Kidney (tissue), 14 donors: ENCODE results near the gene RASGRF1. TPM values are rescaled to one million over a fixed set of nuclear protein-coding genes. Genes with fewer than 3 reads are reported as not detected.

ENCODE experiments used
- DNase-seq, 5 donors: peaks; one replicate each; pipeline ENCODE4 v3.0.0-alpha.2; 2013 to 2020
- FAIRE-seq: peaks from 2 replicates; lab custom pipeline; 2012; peaks lifted over from hg19 to GRCh38; lab: Jason Lieb, UNC
- H3K27ac ChIP-seq, 2 donors: one replicate each; pipeline ENCODE4 v1.7.0; 2013; ENCODE audit warnings: low read depth in 2 of 2, low read length in 2 of 2, inconsistent platforms in 1 of 2
- H3K27me3 ChIP-seq: one replicate; pipeline ENCODE4 v1.7.1; 2013; ENCODE audit warnings: low read length, inconsistent platforms; ENCODE audit not compliant: control insufficient read depth, insufficient read depth
- H3K36me3 ChIP-seq, 3 donors: one replicate each; pipeline versions ENCODE4 v1.7.0 to v1.7.1; 2013; ENCODE audit warnings: low read length in 3 of 3, control low read depth in 1 of 3, inconsistent platforms in 1 of 3; ENCODE audit not compliant: insufficient read depth in 3 of 3, control insufficient read depth in 2 of 3
- H3K4me1 ChIP-seq, 3 donors: one replicate each; pipeline versions ENCODE4 v1.7.0 to v1.7.1; 2013; ENCODE audit warnings: low read length in 3 of 3, inconsistent platforms in 1 of 3, low read depth in 1 of 3; ENCODE audit not compliant: control insufficient read depth in 2 of 3, insufficient read depth in 2 of 3
- H3K4me3 ChIP-seq, 3 donors: one replicate each; pipeline versions ENCODE4 v1.7.0 to v1.8.1; 2013; ENCODE audit warnings: low read length in 3 of 3, control low read depth in 1 of 3, inconsistent platforms in 1 of 3
- H3K9ac ChIP-seq, 3 donors: one replicate each; pipeline versions ENCODE4 v1.7.0 to v1.7.1; 2013; ENCODE audit warnings: low read length in 3 of 3, control low read depth in 1 of 3, inconsistent platforms in 1 of 3
- H3K9me3 ChIP-seq, 3 donors: one replicate each; pipeline versions ENCODE4 v1.7.0 to v1.7.1; 2013; ENCODE audit warnings: low read length in 3 of 3, control low read depth in 1 of 3, inconsistent platforms in 1 of 3; ENCODE audit not compliant: control insufficient read depth in 2 of 3, insufficient read depth in 1 of 3
- CTCF ChIP-seq: IDR thresholded peaks from 3 replicates; pipeline ENCODE4 v1.5.1; 2012; ENCODE audit warnings: mild to moderate bottlenecking, moderate library complexity, borderline replicate concordance; ENCODE audit not compliant: insufficient read depth; ENCODE audit errors: extremely low read depth
- intact Hi-C: fragments of 100-400 bp; cut with DNase I; formaldehyde crosslinking; loops from one replicate; pipeline ENCODE4 v1.11.1; 2022
- polyA plus RNA-seq: library from polyadenylated mRNA; stranded (reverse); fragments of 350-450 nt; fragmentation: Illumina TruSeq; extraction: RNeasy Lipid Tissue Mini Kit (QIAGEN cat#74804); gene quantifications from one replicate; pipeline ENCODE4 v1.2.3, GENCODE V29; 2014; ENCODE audit warnings: low read depth, low replicate concordance; ENCODE audit not compliant: insufficient read depth
- total RNA-seq: library from RNA; stranded (reverse); fragmentation: NEBNext Ultra II Directional; extraction: Animal tissue kit (Norgen Biotek cat#: 25700); gene quantifications from one replicate; pipeline ENCODE4 v1.2.1, GENCODE V29; 2021
- donor health status: control.
- donor health status: control.
- donor health status: control.
- donor health status: control.
- donor health status: control.
- donor health status: DM: yes; HTN: yes; CAD: no.
- donor health status: Normal renal cell carcinoma (clear cell type).

The RASGRF1 gene
- total and polyA plus RNA-seq, 2 donors from 2014 or later = 0.98 to 4.2 TPM

- Histone ChIP-seq H3K4me1 (peaks cover 0 to 21% (median 14%) of the 10 kb centered on the region in 3 donors), H3K9ac (no peak overlapping the region), H3K36me3 (no peaks in the 10 kb centered on the region), H3K27ac (no peak overlapping the region), H3K4me3 (no peak overlapping the region), H3K9me3 (no peaks in the 10 kb centered on the region), H3K27me3 (no peaks in the 10 kb centered on the region)
- intact Hi-C loops = no loop called here
- no peak for DNase-seq
- FAIRE-seq = no peak
- no peak for TF ChIP-seq CTCF
These were observed 106.5 kb downstream of the RASGRF1 start for GRCh38 chr15:78984041-78984440.

- Histone ChIP-seq H3K9ac (no peak overlapping the region), H3K4me1 (peaks cover 0 to 16% (median 9%) of the 10 kb centered on the region in 3 donors), H3K4me3 (no peak overlapping the region), H3K9me3 (no peaks in the 10 kb centered on the region), H3K27ac (no peak overlapping the region), H3K27me3 (no peaks in the 10 kb centered on the region), H3K36me3 (no peaks in the 10 kb centered on the region)
- no peak for DNase-seq
- FAIRE-seq = no peak
- TF ChIP-seq CTCF = no peak
- intact Hi-C loops = no loop called here
These were observed 107.2 kb downstream of the RASGRF1 start for GRCh38 chr15:78983146-78983918.

- DNase-seq = no peak
- Histone ChIP-seq H3K27me3 (no peaks in the 10 kb centered on the region), H3K27ac (no peak overlapping the region), H3K4me1 (peaks cover 0 to 10% (median 3%) of the 10 kb centered on the region in 3 donors), H3K4me3 (no peak overlapping the region), H3K9me3 (no peaks in the 10 kb centered on the region), H3K36me3 (no peaks in the 10 kb centered on the region), H3K9ac (no peak overlapping the region)
- FAIRE-seq = no peak
- TF ChIP-seq CTCF = no peak
- intact Hi-C loops = no loop called here
These were observed 107.8 kb downstream of the RASGRF1 start for GRCh38 chr15:78982736-78983135.
